ENCODE data around the gene HPS5. TPM values are rescaled to one million over a fixed set of nuclear protein-coding genes. Genes with fewer than 3 reads are reported as not detected.

The HPS5 gene
- total RNA-seq, 1 donor from 2014 or later, result 11.5 TPM

DNA sequence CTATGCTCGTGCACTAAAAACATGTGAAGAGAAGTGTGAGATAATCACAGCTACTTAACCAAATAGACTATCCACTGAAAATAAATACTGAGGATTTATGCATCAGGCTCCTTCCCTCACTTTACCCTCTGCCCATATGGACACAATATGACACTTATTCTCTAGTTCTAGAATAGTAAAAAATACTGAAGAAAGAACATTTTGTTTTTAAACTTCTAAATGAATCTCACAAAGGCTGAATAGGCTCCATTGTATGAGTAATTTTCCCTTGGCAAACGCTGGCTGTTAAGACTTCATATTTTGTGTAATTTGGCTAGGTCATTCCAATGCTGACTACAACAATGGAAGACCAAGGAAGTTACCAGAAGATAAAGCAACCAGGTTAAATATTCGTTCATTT is 9.9 kb downstream of the HPS5 start:
- TF ChIP-seq, protein P1, sequence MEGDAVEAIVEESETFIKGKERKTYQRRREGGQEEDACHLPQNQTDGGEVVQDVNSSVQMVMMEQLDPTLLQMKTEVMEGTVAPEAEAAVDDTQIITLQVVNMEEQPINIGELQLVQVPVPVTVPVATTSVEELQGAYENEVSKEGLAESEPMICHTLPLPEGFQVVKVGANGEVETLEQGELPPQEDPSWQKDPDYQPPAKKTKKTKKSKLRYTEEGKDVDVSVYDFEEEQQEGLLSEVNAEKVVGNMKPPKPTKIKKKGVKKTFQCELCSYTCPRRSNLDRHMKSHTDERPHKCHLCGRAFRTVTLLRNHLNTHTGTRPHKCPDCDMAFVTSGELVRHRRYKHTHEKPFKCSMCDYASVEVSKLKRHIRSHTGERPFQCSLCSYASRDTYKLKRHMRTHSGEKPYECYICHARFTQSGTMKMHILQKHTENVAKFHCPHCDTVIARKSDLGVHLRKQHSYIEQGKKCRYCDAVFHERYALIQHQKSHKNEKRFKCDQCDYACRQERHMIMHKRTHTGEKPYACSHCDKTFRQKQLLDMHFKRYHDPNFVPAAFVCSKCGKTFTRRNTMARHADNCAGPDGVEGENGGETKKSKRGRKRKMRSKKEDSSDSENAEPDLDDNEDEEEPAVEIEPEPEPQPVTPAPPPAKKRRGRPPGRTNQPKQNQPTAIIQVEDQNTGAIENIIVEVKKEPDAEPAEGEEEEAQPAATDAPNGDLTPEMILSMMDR (conservative IDR thresholded peaks at IDR 0.05; ENCODE audit: low read depth, low read length), result no peak
- DNase-seq (ENCODE audit: low read depth), result no peak
- no peak overlapping the region for H3K4me3 ChIP-seq (ENCODE audit: low read depth, low read length)

DNA sequence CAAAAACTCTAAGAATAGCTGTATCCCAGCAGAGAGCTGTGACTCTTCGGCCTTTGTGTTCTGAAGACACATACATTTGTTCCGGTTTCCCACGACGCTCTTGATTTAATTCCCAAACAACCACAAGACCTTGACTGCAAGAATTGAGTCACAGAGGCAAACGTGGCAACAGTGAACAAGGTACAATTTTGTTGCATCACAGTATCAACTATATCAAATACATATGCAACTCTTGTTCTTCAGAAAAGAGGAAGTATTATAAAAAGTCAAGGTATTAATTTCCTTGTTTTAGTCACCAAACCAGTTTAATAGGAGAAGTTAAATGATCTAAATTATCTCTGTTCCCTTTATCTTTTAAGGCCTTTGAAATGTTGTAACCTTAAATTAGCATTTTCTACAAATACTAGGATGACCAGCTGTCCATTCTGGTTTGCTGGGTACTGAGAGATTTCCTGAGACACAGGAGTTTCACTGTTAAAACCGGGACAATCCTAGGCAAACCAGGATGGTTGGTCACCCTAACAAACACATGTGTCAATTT is 11.1 kb downstream of the HPS5 start:
- TF ChIP-seq, protein P1 (conservative IDR thresholded peaks at IDR 0.05; ENCODE audit: low read depth, low read length), result no peak
- no peak for DNase-seq (ENCODE audit: low read depth)

DNA sequence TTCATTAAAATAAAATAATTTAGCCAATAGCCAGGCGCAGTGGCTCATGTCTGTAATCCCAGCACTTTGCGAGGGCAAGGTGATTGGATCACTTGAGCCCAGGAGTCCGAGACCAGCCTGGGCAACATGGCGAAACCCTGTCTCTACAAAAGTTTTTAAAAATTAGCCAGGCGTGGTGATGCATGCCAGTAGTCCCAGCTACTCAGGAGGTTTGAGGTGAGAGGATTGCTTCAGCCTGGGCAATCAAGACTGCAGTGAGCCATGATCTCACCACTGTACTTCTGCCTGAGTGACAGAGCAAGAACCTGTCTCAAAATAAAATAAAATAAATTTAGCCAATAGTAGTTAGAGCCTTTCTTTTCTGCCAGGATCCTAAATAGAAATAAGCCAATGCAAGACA is 12.2 kb downstream of the HPS5 start:
- TF ChIP-seq, protein P1 (conservative IDR thresholded peaks at IDR 0.05; ENCODE audit: low read depth, low read length), result no peak
- H3K4me3 ChIP-seq (ENCODE audit: low read depth, low read length), result no peak overlapping the region
- DNase-seq (ENCODE audit: low read depth), result peak; percentile 42

More for the DNA sequence above, 11.1 kb downstream of the HPS5 start:
- H3K4me3 ChIP-seq (ENCODE audit: low read depth, low read length), result no peak overlapping the region

DNA sequence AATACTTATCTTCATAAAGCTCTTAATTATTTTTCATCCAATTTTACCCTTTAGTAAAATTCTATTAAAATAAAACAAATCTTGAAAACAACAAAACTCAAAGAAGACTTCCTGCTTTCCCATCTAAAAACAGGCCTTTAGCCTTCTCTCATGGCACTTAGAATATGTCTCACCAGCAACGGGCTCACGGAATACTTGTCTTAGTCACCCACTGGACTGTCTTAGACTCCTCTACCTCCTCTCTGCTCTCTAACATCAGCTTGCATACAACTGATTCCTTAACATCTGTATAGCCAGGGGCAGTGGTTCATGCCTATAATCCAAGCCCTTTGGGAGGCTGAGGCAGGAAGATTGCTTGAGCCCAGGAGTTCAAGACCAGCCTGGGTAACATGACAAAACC is 13.7 kb downstream of the HPS5 start:
- DNase-seq (ENCODE audit: low read depth), result no peak
- no peak overlapping the region for H3K4me3 ChIP-seq (ENCODE audit: low read depth, low read length)
- TF ChIP-seq, protein P1 (conservative IDR thresholded peaks at IDR 0.05; ENCODE audit: low read depth, low read length), result no peak

DNA sequence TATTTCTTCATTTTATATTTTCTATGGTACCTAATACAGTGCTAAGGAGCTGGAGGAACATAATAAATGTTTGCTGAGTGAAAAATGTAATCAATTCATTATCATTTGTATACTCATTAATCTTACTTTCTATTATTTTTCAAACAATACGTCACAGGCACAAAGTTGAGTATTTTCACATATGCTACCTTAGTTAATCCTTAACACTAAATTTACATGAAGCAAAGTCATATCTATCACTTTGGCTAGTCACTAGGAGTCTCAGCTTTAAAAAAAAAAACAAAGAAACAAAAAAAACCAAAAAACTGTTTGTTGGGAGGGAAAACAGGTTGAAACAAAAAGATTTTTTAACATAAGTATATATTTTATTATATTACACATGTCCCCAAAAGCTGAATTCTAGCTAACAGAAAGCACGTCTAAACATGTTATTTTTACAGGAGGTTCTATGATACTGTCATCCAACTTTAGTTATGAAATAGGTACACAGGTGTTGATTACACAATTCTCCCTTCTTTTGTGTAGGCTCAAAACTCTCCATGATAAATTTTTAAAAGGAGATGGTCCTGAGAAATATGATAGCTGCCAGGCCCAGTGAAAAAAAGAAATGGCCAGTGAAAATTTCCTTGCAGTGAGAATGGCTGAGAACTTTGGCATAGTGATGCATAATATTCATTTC is 14.3 kb downstream of the HPS5 start:
- TF ChIP-seq, protein P1 (conservative IDR thresholded peaks at IDR 0.05; ENCODE audit: low read depth, low read length), result no peak
- H3K4me3 ChIP-seq (ENCODE audit: low read depth, low read length), result no peak overlapping the region
- DNase-seq (ENCODE audit: low read depth), result no peak

DNA sequence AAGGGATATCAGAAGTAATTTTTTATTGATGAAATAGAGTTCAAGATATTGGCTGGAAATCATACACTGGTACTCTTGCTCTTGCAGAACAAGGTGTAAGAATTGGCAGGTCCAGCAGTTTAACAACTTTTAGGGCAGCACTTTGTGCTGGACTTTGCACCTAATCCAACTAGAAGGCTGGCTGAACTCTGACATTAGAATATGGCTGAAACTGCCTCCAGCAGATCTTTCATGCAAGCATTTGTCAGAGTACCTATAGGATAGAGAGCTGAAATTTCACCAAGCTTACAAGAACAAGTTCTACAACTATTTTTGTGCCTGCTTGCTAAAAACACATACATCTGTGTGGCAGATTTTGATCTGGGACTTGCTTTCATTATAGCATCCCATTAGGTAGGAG is 17.2 kb downstream of the HPS5 start:
- TF ChIP-seq, protein P1 (conservative IDR thresholded peaks at IDR 0.05; ENCODE audit: low read depth, low read length), result no peak
- DNase-seq (ENCODE audit: low read depth), result no peak
- H3K4me3 ChIP-seq (ENCODE audit: low read depth, low read length), result no peak overlapping the region

DNA sequence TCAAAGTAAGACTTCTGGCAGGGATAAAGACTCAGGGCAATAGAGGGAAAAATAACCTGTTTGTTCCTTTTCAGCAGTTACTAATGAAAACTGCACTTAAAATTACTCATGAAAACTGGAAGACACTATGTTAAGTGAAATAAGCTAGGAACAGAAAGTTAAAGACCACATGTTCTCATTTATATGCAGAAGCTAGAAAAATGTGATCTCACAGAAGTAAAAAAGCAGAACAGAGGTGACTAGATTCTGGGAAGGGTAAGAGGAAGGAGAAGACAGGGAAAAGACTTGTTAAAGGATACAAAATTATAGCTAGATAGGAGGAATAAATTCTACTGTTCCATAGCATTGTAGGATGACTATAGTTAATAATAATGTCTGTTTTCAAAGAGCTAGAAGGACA is 22.2 kb downstream of the HPS5 start:
- no peak overlapping the region for H3K4me3 ChIP-seq (ENCODE audit: low read depth, low read length)
- DNase-seq (ENCODE audit: low read depth), result no peak
- TF ChIP-seq, protein P1 (conservative IDR thresholded peaks at IDR 0.05; ENCODE audit: low read depth, low read length), result no peak
